HG03097 (cell line): ENCODE measurements around the gene CD46.
A peak's percentile ranks its signal among the peaks of the same experiment; 100 is the strongest.
"Not testable (repeated sequence)": the region's sequence is repeated elsewhere in the genome, so short reads cannot be mapped to it uniquely, and the experiment has no call there.

ENCODE experiments used
- ATAC-seq: cut with Tn5 transposase; IDR thresholded peaks from one replicate; pipeline ENCODE4 v1.9.1; 2021; ENCODE audit not compliant: unreplicated experiment, low FRiP score

CD46 gene

DNA sequence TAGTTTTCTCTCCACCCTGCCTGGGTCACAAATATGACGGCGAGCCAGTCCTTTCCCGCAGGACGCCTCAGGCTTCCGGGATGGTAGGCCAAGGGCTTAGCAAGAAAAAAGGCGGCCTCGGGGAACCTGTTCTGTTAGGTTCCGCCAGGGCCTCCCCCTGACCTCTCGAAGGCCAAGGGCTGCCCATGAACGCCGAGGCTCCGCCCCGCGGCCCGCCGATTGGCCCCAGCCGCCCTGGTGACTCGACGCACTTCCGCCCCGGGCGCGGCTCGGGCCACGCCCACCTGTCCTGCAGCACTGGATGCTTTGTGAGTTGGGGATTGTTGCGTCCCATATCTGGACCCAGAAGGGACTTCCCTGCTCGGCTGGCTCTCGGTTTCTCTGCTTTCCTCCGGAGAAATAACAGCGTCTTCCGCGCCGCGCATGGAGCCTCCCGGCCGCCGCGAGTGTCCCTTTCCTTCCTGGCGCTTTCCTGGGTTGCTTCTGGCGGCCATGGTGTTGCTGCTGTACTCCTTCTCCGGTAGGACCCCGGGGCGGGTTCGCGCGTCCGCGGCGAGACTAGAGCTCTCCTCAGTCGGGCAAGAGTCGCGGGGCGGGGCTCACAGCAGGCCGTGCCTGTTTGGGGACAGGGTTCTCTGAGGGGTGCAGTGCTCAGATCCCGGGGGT lies at the start of gene CD46:
CD46 (plus strand) TSS at position 265 of the 666 bp plus-strand sequence; CDS start at position 424, 159 bp downstream.
- ATAC-seq, result peak; percentile 96

DNA sequence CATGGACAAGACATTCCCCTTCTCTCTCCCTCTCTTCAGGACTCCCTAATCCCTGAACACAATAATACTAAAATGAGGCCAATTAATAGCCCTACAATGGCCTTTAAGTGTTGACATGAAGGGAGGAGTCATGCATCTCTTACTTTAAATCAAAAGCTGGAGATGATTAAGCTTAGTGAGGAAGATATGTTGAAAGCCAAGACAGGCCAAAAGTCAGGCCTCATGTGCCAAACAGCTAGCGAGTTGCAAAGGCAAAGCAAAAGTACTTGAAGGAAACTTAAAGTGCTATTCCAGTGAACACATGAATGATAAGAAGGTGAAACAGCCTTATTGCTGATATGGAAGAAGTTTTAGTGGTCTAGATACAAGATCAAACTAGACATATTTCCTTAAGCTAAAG lies 49.5 kb upstream of the CD46 start:
- ATAC-seq, result no peak

GRCh38 chr1:207703712-207704111 lies 48.1 kb upstream of the CD46 start:
- ATAC-seq, result no peak

DNA sequence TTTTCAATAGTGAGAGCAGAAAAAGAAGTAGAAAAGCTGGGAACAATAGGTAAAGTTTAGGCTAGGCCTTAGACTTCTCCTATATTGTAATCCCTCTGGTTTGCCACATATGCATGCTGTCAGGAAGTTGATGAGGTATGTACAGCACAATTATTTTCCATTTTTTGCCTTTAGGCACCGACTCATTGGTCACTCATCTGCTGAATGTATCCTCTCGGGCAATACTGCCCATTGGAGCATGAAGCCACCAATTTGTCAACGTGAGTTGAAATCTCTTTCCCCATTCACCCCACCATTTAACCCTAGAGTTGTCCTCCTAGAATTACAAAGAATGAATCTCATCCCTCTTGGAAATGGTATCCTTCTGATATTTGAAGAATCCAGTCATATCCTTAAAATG lies 43.9 kb upstream of the CD46 start:
- ATAC-seq, result not testable (repeated sequence)

DNA sequence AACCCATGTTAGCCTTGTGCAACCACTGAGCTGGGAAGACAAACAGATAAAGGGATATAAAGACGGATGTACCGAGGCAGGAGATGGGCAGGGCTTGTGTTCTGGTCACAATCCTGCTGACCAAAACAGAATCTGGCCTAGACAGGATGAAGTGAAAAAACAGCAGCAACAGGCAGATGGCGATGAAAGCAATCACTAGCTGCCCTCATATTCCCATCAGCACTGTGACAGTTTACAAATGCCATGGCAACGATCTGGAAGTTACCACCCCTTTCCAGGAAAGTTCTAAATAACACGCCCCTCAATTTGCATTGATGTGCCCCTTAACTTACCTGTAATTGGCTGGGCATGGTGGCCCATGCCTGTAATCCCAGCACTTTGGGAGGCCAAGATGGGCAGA lies 40.6 kb upstream of the CD46 start:
- ATAC-seq, result no peak

DNA sequence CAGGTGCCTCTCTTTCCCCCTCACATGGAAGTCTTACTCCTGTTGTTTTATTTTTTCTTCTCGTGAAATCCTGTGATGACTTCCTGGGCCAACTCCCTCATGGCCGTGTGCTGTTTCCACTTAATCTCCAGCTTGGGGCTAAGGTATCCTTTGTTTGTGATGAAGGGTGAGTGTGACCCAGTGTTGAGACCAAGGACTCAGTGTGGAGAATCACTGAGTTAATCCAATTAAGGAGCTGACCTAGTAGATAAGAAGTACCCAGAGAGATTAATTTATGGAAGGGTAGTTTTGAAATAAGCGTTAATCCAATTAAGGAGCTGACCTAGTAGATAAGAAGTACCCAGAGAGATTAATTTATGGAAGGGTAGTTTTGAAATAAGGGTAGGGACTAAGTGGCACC lies 39.2 kb upstream of the CD46 start:
- ATAC-seq, result not testable (repeated sequence)

GRCh38 chr1:207713529-207713928 lies 38.3 kb upstream of the CD46 start:
- ATAC-seq, result no peak

- ATAC-seq, result no peak
These were observed 32.6 kb upstream of the CD46 start for GRCh38 chr1:207719234-207719633.

DNA sequence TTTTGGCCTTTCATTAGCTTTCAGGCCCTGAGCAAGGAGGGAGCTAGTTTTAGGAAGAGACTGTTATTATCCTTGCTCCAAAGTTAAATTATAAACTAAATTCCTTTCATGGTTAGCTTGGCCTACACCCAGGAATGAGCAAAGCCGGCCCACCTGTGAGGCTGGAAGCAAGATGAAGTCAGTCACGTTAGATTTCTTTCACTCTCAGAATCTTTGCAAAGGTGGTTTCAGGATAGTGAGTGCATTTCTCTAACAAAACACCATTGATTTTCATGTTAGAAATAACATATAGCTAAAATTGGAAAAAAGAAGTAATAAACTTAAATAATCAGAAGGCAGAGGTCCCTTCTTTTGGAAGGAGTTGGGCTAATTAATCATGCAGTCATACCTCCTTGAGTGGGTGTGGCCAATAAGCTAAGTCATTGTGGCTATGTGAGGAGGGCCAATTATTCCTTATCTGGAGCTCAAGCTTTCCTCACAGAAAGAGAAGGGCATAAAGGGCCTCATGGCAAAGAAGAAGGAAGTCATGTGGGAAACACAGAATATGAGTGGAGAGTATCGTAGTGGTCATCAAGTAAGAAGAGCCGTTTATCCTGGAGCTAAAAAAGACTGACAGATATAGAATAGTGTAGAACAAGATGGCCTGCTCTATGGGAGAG lies 23.5 kb upstream of the CD46 start:
- not testable (repeated sequence) for ATAC-seq

GRCh38 chr1:207737503-207738157 lies 14.2 kb upstream of the CD46 start:
- ATAC-seq, result not testable (repeated sequence)

- ATAC-seq, result not testable (repeated sequence)
These were observed 13.6 kb upstream of the CD46 start for GRCh38 chr1:207738158-207738659.

- no peak for ATAC-seq
These were observed 11.6 kb upstream of the CD46 start for GRCh38 chr1:207740207-207740606.

- ATAC-seq, result no peak
These were observed 8.9 kb upstream of the CD46 start for GRCh38 chr1:207742850-207743555.

GRCh38 chr1:207744000-207744534 lies 7.8 kb upstream of the CD46 start:
- no peak for ATAC-seq

DNA sequence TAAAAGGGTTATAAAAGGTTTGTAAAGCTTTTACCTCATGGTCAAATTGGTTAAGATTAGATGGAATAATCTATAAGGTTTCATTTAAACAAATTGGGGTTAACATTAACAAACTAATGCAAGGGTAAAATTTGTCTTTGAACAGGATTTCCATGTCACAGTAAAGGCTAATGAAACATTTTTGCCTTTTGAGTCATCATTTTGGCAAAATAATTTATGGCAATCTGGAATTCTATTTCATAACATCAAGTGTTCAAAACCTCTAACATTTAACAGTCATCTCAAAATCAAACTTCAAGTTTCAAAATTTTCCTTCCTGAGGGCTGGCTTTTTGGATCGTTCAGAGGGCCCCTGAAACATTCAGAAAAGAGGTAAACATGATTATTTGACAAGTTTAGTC lies 6.6 kb upstream of the CD46 start:
- ATAC-seq, result no peak

- ATAC-seq, result no peak
These were observed 5.8 kb upstream of the CD46 start for GRCh38 chr1:207745839-207746767.

DNA sequence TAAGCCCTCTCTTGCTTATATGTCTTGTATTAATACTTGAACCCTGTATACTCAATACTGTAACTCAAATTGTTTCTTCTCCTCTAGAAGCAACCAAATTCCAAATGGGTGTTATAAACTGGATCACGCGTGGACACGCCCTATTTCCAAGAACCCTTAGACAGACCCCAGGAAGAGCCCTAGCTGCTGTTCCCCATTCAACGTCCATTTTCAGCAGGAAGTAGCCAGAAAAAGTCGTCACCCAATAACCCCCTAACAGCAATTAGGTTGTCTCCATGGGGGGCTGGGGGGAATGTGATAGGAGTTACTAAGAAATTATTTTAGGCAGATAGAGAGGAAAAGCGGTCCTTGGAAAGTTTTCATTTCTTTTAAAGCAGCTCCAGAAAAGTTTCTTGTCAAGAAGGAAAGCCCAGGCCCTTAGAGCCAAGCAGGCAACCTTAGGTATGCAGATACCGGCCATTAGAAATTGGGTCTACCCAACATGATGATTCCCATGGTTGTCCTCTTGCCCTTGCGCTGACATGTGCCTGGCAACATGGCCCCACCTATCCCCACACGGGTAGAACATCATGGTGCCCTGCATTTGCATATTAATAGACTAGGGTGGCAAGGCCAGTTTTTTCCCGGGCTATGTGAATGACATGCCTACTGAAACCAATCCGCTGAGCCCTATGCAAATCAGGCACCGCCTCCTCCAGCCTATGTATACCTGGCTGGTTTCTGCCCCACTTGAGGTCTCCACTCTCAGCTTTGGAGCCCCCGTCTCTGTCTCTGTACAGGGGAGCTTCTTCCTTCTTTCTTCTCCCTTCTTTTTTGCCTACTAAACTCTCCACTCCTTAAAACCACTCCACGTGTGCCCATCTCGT lies 4.0 kb upstream of the CD46 start:
- ATAC-seq, result no peak

DNA sequence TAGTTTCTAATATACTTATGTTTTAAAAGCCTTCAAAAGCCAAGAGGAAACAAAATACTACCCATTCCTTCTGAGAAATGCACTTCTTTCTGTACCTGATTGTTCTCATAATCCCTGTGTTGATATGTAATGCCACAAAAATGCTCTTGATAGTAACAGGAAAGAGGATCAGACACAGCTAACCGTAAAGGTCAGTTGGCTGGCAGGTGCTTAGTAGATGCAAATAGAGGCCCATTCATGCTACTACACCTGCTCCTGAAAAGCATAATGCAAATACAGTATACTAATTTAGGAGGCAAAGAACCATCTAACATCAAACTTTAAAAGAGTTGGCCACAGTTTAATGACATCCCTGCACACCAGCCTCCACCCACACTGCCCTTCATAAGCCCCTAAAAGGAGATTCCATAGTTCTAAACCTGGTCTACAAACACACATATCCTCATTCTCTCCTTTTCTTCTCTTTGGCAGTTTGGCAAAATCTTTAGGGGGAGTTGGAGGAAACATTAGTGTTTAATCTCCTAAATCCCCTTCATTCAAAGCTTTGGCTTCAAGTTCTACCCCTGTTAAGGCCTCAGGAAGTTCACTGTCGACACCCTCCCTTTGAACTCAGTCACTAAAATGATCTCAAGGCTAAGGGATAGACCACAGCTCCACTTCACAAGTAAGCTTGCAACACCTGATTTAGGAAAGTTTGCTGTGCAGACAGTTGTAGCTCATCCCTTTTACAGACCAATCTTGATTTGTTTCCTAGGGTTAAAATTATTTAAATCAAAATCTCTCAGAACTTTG lies 2.9 kb upstream of the CD46 start:
- ATAC-seq, result no peak
